Keratinocyte (primary cell): Measurements from ENCODE around the gene FBLN7. TPM values are rescaled to one million over a fixed set of nuclear protein-coding genes. Genes with fewer than 3 reads are reported as not detected.

Experiments
- DNase-seq: peaks from one replicate; pipeline ENCODE4 v3.0.0-alpha.2; 2011; ENCODE audit warnings: low read depth, missing footprints, low spot score
- FAIRE-seq: peaks from 2 replicates; lab custom pipeline; 2011; peaks lifted over from hg19 to GRCh38; lab: Jason Lieb, UNC
- H2AFZ ChIP-seq: 2 replicates; pipeline ENCODE4 v1.6.0; 2012; ENCODE audit warnings: low read length, control low read depth, inconsistent platforms; ENCODE audit not compliant: control insufficient read depth
- H3K27ac ChIP-seq: 2 replicates; pipeline ENCODE4 v1.5.1; 2011; ENCODE audit warnings: low read length; ENCODE audit not compliant: control insufficient read depth, insufficient read depth
- H3K27me3 ChIP-seq: 3 replicates; pipeline ENCODE4 v1.6.0; 2011; ENCODE audit warnings: low read length; ENCODE audit not compliant: control insufficient read depth, insufficient read depth; ENCODE audit errors: extremely low read depth
- H3K36me3 ChIP-seq, 2 experiments: 2 replicates in 1 of 2; 3 replicates in 1 of 2; pipeline ENCODE4 v1.5.1; 2011; ENCODE audit warnings: low read length in 2 of 2, mild to moderate bottlenecking in 1 of 2; ENCODE audit not compliant: control insufficient read depth in 2 of 2, insufficient read depth in 2 of 2; ENCODE audit errors: extremely low read depth in 1 of 2
- H3K4me1 ChIP-seq: 3 replicates; pipeline ENCODE4 v1.5.1; 2011; ENCODE audit warnings: low read length; ENCODE audit not compliant: control insufficient read depth, insufficient read depth; ENCODE audit errors: extremely low read depth
- H3K4me2 ChIP-seq: 3 replicates; pipeline ENCODE4 v1.6.0; 2011; ENCODE audit warnings: low read depth, low read length; ENCODE audit not compliant: control insufficient read depth, insufficient read depth; ENCODE audit errors: extremely low read depth
- H3K4me3 ChIP-seq, 3 experiments: fragments of 200-600 bp in 1 of 3; sonication (generic) in 1 of 3; 2 replicates in 2 of 3; 3 replicates in 1 of 3; pipeline ENCODE4 v1.5.1; 2011 to 2016; ENCODE audit warnings: low read length in 3 of 3, mild to moderate bottlenecking in 3 of 3, control low read depth in 2 of 3, inconsistent platforms in 1 of 3, low read depth in 1 of 3, mixed read lengths in 1 of 3, mixed run types in 1 of 3, moderate library complexity in 1 of 3; ENCODE audit not compliant: control insufficient read depth in 2 of 3, insufficient read depth in 2 of 3; ENCODE audit errors: extremely low read depth in 1 of 3
- H3K79me2 ChIP-seq: 2 replicates; pipeline ENCODE4 v1.6.0; 2012; ENCODE audit warnings: low read length; ENCODE audit not compliant: control insufficient read depth, insufficient read depth
- H3K9ac ChIP-seq: 3 replicates; pipeline ENCODE4 v1.6.0; 2011; ENCODE audit warnings: low read length; ENCODE audit not compliant: control insufficient read depth, insufficient read depth; ENCODE audit errors: extremely low read depth
- H3K9me1 ChIP-seq: 3 replicates; pipeline ENCODE4 v1.6.0; 2011; ENCODE audit warnings: low read length; ENCODE audit not compliant: control insufficient read depth, insufficient read depth; ENCODE audit errors: extremely low read depth
- H3K9me3 ChIP-seq: 2 replicates; pipeline ENCODE4 v1.5.1; 2012; ENCODE audit warnings: low read depth, low read length; ENCODE audit not compliant: control insufficient read depth
- H4K20me1 ChIP-seq: 3 replicates; pipeline ENCODE4 v1.6.0; 2011; ENCODE audit warnings: low read length; ENCODE audit not compliant: control insufficient read depth, insufficient read depth; ENCODE audit errors: extremely low read depth
- EZH2 ChIP-seq: IDR thresholded peaks from one replicate; pipeline ENCODE4 v1.6.1; 2012; ENCODE audit warnings: inconsistent platforms, mild to moderate bottlenecking, low read length, moderate library complexity
- dilution Hi-C: fragments of 300-500 bp; cut with MboI; formaldehyde crosslinking; loops from one replicate; pipeline ENCODE4 v1.7.0; 2020; ENCODE audit warnings: low sequenced_read_pairs; ENCODE audit not compliant: extremely low pct_ligation_motif_present
- polyA plus RNA-seq, 5 experiments: library from polyadenylated mRNA; depleted of rRNA in 3 of 5; stranded (reverse) in 3 of 5; stranded (forward) in 1 of 5; unstranded in 1 of 5; fragments of >200 nt; gene quantifications; 1 replicate in 1 of 5; 2 replicates in 3 of 5; 3 replicates in 1 of 5; pipeline versions ENCODE4 v1.2.1 to v1.2.3, GENCODE V29; 2011 to 2012; ENCODE audit warnings: missing spikeins in 2 of 5, low read depth in 1 of 5, low replicate concordance in 1 of 5
- TF ChIP-seq, protein P1 (sequence below), 3 experiments: IDR thresholded peaks in 1 of 3; conservative IDR thresholded peaks in 1 of 3; optimal IDR thresholded peaks in 1 of 3; 2 replicates in 2 of 3; 3 replicates in 1 of 3; pipeline versions ENCODE3 to v1.5.1; 2011; ENCODE audit warnings: low read length in 3 of 3, mild to moderate bottlenecking in 3 of 3, moderate library complexity in 2 of 3, control low read depth in 1 of 3, inconsistent platforms in 1 of 3; ENCODE audit not compliant: insufficient read depth in 2 of 3; ENCODE audit errors: extremely low read depth in 1 of 3

FBLN7 gene
- polyA plus RNA-seq, 1 donor (not counting 4 experiments of a cell fraction or from before 2014, with no cell fraction given): not detected

DNA sequence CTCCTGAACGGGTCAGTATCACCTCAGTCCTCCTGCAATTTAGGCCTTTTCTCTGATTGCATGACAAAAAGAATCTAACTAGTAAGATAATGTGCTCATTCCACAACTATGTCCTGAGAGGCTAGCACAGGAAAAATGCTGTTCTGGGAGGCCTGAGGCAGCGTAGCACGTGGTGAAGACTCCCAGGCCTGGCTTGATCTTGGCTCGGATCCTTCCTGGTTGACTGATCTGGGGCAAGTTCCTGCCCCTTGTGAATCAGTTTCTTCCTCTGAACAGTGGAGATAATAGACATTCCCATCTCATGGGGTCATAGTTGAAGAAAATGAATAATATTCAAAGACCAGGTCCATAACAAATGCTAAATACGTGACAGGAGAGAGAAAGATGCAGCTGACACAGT is 12.3 kb downstream of the FBLN7 start:
- peaks cover 8% of the 10 kb centered on the region for H3K27me3 ChIP-seq
- no peaks in the 10 kb centered on the region for H3K9me1 ChIP-seq
- H3K9ac ChIP-seq: no peak overlapping the region
- no peaks in the 10 kb centered on the region for H4K20me1 ChIP-seq
- peak overlapping the region; percentile 19 for H3K4me2 ChIP-seq
- dilution Hi-C loops: no loop called here
- peak; percentile 36 for FAIRE-seq
- peak overlapping the region; percentile 19 for H3K27ac ChIP-seq
- DNase-seq: peak; percentile 75
- H3K9me3 ChIP-seq: no peaks in the 10 kb centered on the region
- H2AFZ ChIP-seq: peak overlapping the region; percentile 39
- TF ChIP-seq, protein P1, sequence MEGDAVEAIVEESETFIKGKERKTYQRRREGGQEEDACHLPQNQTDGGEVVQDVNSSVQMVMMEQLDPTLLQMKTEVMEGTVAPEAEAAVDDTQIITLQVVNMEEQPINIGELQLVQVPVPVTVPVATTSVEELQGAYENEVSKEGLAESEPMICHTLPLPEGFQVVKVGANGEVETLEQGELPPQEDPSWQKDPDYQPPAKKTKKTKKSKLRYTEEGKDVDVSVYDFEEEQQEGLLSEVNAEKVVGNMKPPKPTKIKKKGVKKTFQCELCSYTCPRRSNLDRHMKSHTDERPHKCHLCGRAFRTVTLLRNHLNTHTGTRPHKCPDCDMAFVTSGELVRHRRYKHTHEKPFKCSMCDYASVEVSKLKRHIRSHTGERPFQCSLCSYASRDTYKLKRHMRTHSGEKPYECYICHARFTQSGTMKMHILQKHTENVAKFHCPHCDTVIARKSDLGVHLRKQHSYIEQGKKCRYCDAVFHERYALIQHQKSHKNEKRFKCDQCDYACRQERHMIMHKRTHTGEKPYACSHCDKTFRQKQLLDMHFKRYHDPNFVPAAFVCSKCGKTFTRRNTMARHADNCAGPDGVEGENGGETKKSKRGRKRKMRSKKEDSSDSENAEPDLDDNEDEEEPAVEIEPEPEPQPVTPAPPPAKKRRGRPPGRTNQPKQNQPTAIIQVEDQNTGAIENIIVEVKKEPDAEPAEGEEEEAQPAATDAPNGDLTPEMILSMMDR (optimal IDR thresholded peaks at IDR 0.05 in 1 of 3, IDR thresholded peaks at IDR 0.05 in 1 of 3, conservative IDR thresholded peaks at IDR 0.05 in 1 of 3; ENCODE audit: extremely low read depth in 1 of 3, insufficient read depth in 2 of 3, low read length in 3 of 3): no peak
- TF ChIP-seq EZH2: no peak
- H3K36me3 ChIP-seq: no peaks in the 10 kb centered on the region
- peaks cover 13% of the 10 kb centered on the region for H3K4me1 ChIP-seq
- H3K79me2 ChIP-seq: no peaks in the 10 kb centered on the region
- H3K4me3 ChIP-seq: no peak overlapping the region

DNA sequence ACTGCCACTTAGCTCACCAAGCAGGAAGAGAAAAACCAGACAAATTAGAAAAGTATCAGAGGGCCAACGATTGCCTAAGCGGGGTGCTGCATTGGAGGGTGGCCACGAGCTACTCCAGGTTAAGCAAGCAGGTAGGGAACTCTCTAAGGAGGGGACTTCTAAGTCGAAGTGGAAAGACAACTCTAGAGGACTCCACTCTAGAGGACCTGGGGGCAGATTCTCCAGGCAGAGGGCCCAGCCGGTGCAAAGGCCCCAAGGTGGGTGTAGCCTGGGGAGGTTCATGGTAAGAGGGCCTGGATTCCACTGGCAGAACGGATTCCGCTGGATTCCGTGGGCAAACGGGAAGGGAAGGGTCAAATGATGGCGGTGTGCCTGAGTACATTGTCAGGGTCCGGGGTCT is 12.7 kb downstream of the FBLN7 start:
- no peaks in the 10 kb centered on the region for H3K36me3 ChIP-seq
- TF ChIP-seq EZH2: no peak
- TF ChIP-seq, protein P1 (optimal IDR thresholded peaks at IDR 0.05 in 1 of 3, IDR thresholded peaks at IDR 0.05 in 1 of 3, conservative IDR thresholded peaks at IDR 0.05 in 1 of 3; ENCODE audit: extremely low read depth in 1 of 3, insufficient read depth in 2 of 3, low read length in 3 of 3): no peak
- H3K9me3 ChIP-seq: no peaks in the 10 kb centered on the region
- peak overlapping the region; percentile 39 for H2AFZ ChIP-seq
- DNase-seq (no peak), FAIRE-seq (no peak)
- peaks cover 13% of the 10 kb centered on the region for H3K4me1 ChIP-seq
- dilution Hi-C loops: no loop called here
- peak overlapping the region; percentile 19 for H3K4me2 ChIP-seq
- H3K79me2 ChIP-seq: no peaks in the 10 kb centered on the region
- peak overlapping the region; percentile 19 for H3K27ac ChIP-seq
- H4K20me1 ChIP-seq: no peaks in the 10 kb centered on the region
- H3K9me1 ChIP-seq: no peaks in the 10 kb centered on the region
- H3K4me3 ChIP-seq: no peak overlapping the region
- peaks cover 11% of the 10 kb centered on the region for H3K27me3 ChIP-seq
- H3K9ac ChIP-seq: no peak overlapping the region
